GM19099 (cell line): ENCODE results near the gene ADAMTS18.

Source experiments
- POLR2A ChIP-seq: IDR thresholded peaks from 3 replicates; pipeline ENCODE4 v1.6.1; 2011; ENCODE audit warnings: low read depth; ENCODE audit not compliant: insufficient read length; ENCODE audit errors: extremely low read depth

ADAMTS18 gene

DNA sequence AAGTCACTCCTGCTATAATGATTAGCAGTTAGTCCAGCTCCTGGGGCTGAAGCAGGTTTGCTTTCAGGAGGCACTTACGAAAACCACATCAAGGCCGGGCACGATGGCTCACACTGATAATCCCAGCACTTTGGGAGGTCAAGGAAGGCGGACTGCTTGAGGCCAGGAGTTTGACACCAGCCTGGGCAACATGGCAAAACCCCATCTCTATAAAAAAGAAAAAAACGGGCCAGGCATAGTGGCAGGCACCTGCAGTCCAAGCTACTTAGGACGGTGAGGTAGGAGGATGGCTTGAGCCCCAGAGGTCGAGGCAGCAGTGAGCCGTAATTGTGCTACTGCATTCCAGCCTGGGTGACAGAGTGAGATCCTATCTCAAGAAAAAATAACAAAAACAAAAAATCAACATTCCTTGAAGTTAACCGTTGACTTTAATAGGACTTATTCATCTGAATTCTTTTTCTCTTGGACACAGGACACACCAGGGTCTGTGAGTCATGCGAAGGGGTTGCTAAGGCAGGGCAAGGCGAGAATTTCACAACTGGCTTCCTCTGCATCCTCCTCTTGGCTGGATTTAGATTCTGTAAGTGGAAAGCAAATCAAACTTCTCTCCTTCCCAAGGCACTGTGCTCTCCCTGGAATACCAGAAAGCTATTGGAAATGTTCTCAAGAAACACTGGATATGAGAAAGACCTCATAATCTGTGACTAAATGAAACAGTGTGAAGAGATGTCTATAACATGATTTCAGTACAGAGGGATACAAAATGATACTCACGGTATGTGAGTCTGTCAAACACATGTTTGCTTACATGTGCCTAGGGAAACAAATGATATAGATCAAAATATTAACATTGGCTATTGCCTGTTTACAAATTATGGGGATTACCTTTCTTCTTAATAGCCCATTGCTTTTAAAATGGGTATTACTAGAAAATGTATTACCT, 136.1 kb downstream of the ADAMTS18 start:
- no peak for TF ChIP-seq POLR2A

DNA sequence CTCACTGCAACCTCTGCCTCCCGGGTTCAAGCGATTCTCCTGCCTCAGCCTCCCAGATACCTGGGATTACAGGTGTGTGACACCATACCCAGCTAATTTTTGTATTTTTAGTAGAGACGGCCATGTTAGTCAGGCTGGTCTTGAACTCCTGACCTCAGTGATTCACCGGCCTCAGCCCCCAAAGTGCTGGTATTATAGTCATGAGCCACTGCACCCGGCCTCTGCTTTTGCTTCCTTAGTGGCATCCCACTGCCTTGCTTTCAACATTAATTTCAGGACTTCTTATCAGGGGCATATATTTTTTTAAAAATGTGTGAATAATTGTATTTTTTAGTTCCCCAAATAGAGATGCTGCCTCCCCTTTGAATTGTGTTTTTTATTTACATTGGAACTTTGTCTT, 136.8 kb downstream of the ADAMTS18 start:
- no peak for TF ChIP-seq POLR2A

DNA sequence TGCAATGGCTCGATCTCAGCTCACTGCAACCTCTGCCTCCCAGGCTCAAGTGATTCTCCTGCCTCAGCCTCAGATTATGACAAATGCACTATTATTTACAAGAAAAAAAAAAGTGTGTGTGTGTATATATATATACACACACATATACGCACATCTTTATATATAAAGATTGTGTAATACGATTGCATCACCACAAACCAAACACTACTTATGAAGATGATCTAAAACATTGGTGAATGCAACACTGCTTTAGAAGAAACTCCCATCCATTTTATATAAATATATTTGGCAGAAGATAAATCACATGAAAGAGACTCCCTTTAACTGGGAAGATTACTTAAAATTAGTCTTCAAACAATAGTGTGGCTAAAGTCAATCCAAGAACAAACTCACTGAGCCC, 138.9 kb downstream of the ADAMTS18 start:
- TF ChIP-seq POLR2A = no peak

DNA sequence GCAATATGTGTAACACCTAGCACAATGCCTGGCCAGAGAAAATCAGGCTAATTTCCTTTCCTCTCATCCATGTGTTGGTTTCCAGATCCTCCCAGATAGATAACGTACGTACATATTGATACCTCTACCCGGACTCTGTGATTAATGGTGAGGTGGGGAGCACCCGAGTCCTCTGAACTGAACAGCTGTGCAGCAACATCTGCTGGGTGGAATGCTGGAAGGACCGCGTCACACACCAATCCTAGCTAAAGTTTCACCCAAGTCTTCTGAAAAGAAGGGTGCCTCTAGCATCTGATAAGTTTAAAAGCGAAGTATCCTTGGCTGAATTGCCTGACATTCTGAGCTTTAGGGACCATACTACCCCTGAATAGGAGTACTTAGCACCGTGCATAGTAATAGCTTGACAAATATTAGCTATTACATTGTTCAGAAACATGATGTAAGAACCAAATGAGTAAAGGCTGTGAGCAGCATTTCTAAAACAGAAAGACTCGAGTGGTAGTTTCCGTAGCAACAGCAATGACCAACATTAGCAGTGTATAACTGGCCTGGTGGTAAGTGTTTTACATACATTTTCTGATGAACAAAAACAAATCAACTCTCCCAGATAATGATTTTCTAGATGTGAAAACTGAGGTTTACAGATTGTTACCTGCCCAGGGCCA, 144.3 kb downstream of the ADAMTS18 start:
- no peak for TF ChIP-seq POLR2A

DNA sequence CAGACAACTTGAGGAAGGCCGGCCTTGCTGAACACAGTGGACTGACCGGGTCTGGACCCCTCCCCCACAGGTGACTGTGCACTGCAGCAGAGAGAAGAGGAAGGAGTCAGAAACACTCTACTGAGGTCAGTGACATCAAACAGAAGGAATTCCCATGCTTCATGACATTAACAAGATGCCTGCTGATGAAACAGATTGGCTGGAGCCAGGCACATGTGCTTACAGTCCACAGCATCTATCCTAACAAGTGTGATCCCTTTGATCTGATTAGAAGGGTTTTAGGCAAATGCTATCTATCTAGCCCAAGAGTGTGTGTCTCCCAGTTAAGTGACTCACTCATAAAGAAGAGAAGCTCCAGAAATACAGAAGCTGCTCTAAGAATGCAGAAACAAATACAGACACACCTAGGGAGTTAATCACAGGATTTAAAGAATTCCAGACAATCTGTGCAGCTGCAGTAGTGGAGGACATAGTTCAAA, 145.5 kb downstream of the ADAMTS18 start:
- TF ChIP-seq POLR2A = no peak

DNA sequence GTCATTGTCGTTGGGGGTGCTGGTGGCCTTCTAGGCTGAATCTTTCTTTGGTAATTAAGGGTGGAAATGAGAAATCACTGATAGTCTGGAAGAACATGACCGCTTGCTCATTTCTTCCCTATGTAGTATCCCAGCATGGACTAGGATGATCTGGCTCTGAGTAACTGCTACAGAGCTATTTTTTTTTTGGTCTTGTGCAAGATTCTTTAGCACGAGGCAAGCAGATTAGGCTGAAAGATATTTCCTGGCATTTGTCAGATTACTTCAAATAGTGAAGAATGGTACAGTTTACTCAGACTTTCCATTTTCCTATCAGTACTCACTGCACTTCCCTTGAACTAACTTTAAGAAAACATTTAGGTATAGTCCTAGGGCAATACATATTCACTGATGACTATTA, 146.6 kb downstream of the ADAMTS18 start:
- TF ChIP-seq POLR2A = no peak

DNA sequence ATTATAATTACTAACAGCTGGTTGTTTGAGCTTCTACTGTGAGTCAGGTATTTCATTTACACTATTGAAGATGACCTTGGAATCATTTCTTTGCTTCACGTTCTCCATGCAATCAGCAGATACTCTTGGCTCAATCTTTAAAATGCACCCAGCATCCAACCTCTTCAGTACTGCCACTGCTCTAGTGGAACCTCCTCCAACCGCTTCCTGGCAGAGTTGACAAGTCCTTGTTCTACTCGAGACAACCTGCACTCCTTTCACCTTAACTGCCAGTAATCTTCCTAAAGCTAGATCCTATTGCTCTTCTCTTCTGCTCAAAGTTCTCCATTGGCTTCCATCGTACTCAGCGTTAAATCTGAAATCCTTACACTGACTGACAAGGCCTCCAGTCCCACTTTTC, 149.2 kb downstream of the ADAMTS18 start:
- no peak for TF ChIP-seq POLR2A

DNA sequence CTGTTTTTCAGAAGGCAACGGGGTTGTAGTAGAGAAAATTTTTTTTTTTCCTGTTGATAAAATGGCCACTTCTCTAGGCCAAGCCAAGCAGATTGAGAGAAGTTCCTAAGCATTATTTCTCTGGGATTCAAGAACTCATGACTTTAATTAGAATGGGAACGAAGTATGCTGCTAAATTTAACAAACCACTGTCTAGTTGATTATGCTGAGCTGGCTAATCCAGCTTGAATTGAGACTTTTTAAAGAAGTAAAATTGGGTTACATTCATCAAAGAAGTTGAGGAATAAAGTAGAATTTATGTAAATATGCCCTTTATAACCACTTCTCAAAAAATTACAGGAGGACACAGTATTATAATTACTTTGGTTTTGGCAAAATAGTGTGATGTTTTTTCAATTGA, 152.5 kb downstream of the ADAMTS18 start:
- no peak for TF ChIP-seq POLR2A

DNA sequence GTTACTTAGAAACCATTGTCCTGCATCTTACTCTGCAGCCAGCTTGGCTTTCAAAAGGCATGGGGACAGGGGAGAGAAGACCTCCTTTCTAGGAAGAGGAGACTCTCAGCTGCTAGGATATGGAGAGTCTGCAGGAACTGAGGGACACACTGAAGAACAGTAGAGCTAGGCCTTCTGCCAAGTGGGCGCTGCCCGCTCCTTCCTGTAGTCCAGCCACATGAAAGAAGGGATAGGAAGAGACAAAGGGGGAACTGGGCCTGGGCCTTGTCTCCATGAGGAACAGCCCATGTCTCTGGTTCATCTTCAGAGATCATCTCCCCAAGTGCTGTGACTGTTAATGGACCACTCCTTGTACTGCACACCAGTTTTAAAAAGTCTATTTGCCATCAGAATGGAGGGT, 157.3 kb downstream of the ADAMTS18 start:
- no peak for TF ChIP-seq POLR2A

DNA sequence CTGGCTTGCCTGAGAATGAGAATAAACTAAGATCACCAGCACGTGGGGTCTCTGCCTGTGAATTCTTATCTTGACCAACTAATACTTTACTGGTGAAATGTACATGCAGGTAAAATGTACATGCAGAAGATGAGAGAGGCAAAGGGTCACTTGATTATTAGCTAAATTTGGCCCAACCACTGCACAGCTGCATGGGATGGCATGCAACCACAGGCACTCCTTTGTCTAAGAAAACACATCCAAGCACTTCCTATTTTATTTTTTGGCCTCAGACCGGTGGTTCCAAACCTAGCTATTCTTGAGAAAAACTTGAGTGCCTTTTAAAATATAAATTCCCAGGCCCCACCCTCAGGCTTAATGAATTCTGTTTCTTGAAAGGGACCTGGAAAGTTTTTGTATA, 157.7 kb downstream of the ADAMTS18 start:
- TF ChIP-seq POLR2A = no peak

DNA sequence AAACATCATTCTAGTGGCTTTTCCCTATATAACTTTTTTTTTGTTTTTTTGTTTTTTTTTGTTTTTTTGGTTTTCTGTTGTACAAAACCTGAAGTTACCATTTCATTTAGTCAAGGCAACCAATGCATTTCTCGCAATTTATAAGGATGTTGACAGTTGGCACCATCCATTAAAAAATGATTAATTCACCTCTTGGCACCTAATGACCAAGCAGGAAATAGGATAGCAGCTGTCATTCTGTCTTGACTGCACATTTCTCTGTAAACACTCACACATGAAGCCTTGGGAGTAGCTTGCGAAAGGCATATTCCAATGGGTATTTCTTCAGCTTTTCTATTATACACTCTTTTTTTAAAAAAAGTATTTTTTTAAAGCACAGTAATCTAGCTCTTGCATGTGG, 158.2 kb downstream of the ADAMTS18 start:
- TF ChIP-seq POLR2A = no peak

DNA sequence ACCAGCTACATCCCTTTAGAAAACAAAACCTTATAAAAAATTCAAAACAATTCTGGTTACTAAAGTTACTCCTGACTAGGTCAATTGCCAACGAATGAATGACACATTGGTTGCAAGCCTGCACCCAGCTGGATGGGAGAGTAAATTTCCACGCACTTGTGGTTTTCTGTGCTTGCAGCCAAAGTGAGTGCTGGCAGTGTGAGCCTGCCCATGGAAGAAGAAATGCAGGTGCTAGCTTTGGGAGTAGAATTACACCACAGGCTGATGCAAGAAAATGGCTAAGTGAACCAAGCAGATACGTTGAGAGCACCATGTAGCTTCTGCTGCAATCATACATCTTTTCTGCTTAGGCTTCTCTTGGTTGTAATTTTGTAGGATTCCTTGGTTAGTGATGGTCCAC, 161.0 kb downstream of the ADAMTS18 start:
- TF ChIP-seq POLR2A = no peak

DNA sequence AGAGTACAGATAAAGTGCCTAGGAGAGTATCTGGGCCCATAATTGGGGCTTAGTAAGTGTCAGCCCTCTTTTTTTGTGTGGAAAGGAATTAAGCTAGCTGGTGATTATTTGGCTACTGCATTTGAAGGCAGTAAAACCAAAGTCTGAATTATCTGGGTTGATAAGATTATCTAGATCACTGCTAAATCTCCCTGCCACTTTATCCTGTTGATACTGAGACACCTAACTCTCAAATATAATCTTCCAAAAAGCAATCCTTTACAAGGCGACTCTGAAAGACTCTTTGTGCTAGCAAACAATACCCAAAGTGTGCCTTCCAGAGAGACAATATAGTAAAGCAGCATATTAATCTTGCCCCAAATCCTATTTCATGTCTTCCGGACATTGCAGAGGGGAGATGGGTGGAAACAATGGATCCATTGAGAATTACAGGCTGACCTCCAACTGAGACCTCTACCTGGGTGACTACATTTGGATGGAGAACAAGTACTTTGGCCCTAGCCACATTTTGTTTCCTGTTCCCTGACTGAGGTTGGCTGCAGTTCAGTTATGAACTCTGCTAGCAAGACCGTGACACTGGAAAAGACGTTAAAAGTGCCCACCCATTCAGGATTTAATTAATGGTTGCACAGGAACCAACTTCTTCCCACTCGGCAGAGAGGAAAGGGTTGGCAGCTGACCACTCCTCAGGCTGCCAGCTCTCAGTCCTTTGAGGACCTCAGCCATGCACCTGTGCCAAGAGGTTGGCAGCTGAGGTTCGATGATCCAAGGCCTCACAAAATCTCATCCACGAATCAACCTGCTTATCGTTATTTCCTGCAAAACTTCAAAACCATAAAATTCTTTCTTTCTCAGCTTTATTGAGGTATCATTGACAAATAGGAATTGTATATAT, 163.1 kb downstream of the ADAMTS18 start:
- no peak for TF ChIP-seq POLR2A

DNA sequence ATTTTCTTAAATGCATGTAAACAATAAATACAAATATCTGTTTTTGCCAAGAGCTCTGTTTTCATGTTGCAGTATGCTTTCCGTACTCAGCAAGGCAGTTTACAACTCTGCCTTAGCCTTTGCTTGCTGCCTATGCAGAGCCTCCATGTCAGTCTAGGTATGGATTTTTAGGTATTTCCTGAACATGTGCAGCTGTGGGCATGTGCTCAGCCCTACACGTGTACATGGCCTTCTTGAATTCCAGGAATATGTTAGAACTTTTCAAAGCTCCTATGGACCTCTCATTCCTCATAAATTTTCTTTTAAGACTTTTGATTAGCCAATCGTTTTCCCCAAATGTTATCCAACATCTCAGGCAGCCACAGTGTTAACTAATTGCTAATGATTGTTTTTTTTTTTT, 171.9 kb downstream of the ADAMTS18 start:
- TF ChIP-seq POLR2A = no peak

DNA sequence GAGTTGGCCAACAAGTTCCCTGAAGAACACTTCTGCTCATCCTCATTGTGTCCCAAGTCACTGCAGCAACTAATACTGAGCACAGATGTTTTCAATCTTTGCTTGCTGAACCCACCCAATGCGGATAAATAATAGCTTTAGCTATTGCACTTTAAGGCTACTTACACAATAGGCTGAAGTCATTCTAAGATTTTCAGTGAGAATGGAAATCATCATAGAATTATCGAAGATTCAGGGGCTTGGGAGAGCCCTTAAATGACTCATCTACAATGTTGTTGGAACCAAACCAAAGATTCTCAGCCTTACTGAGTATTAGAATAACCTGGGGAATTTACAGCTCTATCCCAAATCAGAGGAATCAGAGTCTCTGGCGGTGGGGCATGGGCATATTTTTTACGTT, 184.4 kb downstream of the ADAMTS18 start:
- TF ChIP-seq POLR2A = no peak
